IMR-90 (cell line): ENCODE data around the gene TNIP1. TPM values are rescaled to one million over a fixed set of nuclear protein-coding genes. Genes with fewer than 3 reads are reported as not detected.

Experiments used
- ATAC-seq: fragments of 200-7000 bp; cut with Tn5 transposase; 2 replicates; pipeline ENCODE4 v1.9.1; 2020; ENCODE audit warnings: low read depth, mild to moderate bottlenecking, moderate library complexity
- BruUV-seq: library from RNA; stranded (reverse); fragments of 400-500 nt; replicated peaks from 2 replicates; lab custom pipeline; 2021; lab: Mats Ljungman, UMichigan
- CTCF ChIA-PET: fragments of 300-600 bp; formaldehyde crosslinking; extraction: SDS; loops from one replicate; lab custom pipeline; 2021; ENCODE audit warnings: antibody characterized with exemption; lab: Yijun Ruan, JAX
- POLR2A ChIA-PET: fragments of 300-600 bp; sonication (Branson Sonifier 250); formaldehyde crosslinking; loops from one replicate; lab custom pipeline; 2022; ENCODE audit warnings: antibody characterized with exemption; ENCODE audit not compliant: unreplicated experiment; lab: Charles Lee
- DNase-seq: peaks from one replicate; pipeline ENCODE4 v3.0.0; 2013
- H2AFZ ChIP-seq: replicated peaks from 2 replicates; pipeline ENCODE3; 2013; ENCODE audit warnings: low read length, mild to moderate bottlenecking; ENCODE audit not compliant: poor library complexity
- H2AK5ac ChIP-seq: 2 replicates; pipeline ENCODE4 v1.6.1; 2013; ENCODE audit warnings: low read depth, low read length, inconsistent platforms
- H2AK9ac ChIP-seq: replicated peaks from 2 replicates; pipeline ENCODE3; 2013; ENCODE audit warnings: mild to moderate bottlenecking, low read depth, low read length, moderate library complexity; ENCODE audit not compliant: poor library complexity
- H2BK120ac ChIP-seq: 2 replicates; pipeline ENCODE4 v1.6.1; 2013; ENCODE audit warnings: low read depth, low read length, inconsistent platforms
- H2BK15ac ChIP-seq: 3 replicates; pipeline ENCODE4 v1.6.1; 2013; ENCODE audit warnings: low read depth, low read length, inconsistent platforms
- H2BK20ac ChIP-seq: 2 replicates; pipeline ENCODE4 v1.6.1; 2013; ENCODE audit warnings: low read depth, mild to moderate bottlenecking, inconsistent platforms, low read length, moderate library complexity
- H2BK5ac ChIP-seq: 2 replicates; pipeline ENCODE4 v1.6.1; 2013; ENCODE audit warnings: mild to moderate bottlenecking, low read depth, low read length, inconsistent platforms; ENCODE audit not compliant: poor library complexity, severe bottlenecking
- H3K14ac ChIP-seq: replicated peaks from 2 replicates; pipeline ENCODE4 v1.6.1; 2013; ENCODE audit warnings: low read depth, low read length, inconsistent platforms
- H3K18ac ChIP-seq: 2 replicates; pipeline ENCODE4 v1.6.1; 2013; ENCODE audit warnings: low read depth, low read length, control low read depth
- H3K23ac ChIP-seq: 2 replicates; pipeline ENCODE4 v1.6.1; 2013; ENCODE audit warnings: low read depth, low read length, inconsistent platforms
- H3K27ac ChIP-seq: 2 replicates; pipeline ENCODE4 v1.5.1; 2013; ENCODE audit warnings: mild to moderate bottlenecking, control low read depth, low read length; ENCODE audit not compliant: insufficient read depth
- H3K27me3 ChIP-seq: 2 replicates; pipeline ENCODE4 v1.6.1; 2013; ENCODE audit warnings: low read length; ENCODE audit not compliant: control insufficient read depth, insufficient read depth
- H3K36me3 ChIP-seq: 2 replicates; pipeline ENCODE4 v1.6.1; 2013; ENCODE audit warnings: low read length, mixed read lengths; ENCODE audit not compliant: control insufficient read depth, insufficient read depth
- H3K4ac ChIP-seq: 2 replicates; pipeline ENCODE4 v1.6.1; 2013; ENCODE audit warnings: low read depth, low read length, inconsistent platforms
- H3K4me1 ChIP-seq: 2 replicates; pipeline ENCODE4 v1.6.1; 2013; ENCODE audit warnings: low read length, mixed read lengths; ENCODE audit not compliant: control insufficient read depth, insufficient read depth
- H3K4me2 ChIP-seq: 2 replicates; pipeline ENCODE4 v1.6.1; 2013; ENCODE audit warnings: low read depth, mild to moderate bottlenecking, control low read depth, low read length, moderate library complexity
- H3K4me3 ChIP-seq: 2 replicates; pipeline ENCODE4 v1.5.1; 2013; ENCODE audit warnings: low read depth, mild to moderate bottlenecking, control low read depth, low read length, moderate library complexity; ENCODE audit not compliant: insufficient read depth
- H3K56ac ChIP-seq: 2 replicates; pipeline ENCODE4 v1.6.1; 2013; ENCODE audit warnings: low read length, inconsistent platforms; ENCODE audit not compliant: insufficient read depth; ENCODE audit errors: extremely low read depth
- H3K79me1 ChIP-seq, 2 experiments: 2 replicates each; pipeline ENCODE4 v1.6.1; 2013; ENCODE audit warnings: low read length in 2 of 2, inconsistent platforms in 1 of 2, low read depth in 1 of 2
- H3K9ac ChIP-seq: 2 replicates; pipeline ENCODE4 v1.6.1; 2013; ENCODE audit warnings: low read depth, low read length, control low read depth
- H3K9me1 ChIP-seq: 2 replicates; pipeline ENCODE4 v1.6.1; 2013; ENCODE audit warnings: low read length, inconsistent platforms; ENCODE audit not compliant: insufficient read depth
- H3K9me3 ChIP-seq: 2 replicates; pipeline ENCODE4 v1.6.1; 2013; ENCODE audit warnings: low read length; ENCODE audit not compliant: control insufficient read depth, insufficient read depth
- H4K20me1 ChIP-seq: 2 replicates; pipeline ENCODE4 v1.6.1; 2013; ENCODE audit warnings: low read length, inconsistent platforms; ENCODE audit not compliant: insufficient read depth
- H4K5ac ChIP-seq: 2 replicates; pipeline ENCODE4 v1.6.1; 2013; ENCODE audit warnings: mild to moderate bottlenecking, low read depth, low read length, control low read depth
- H4K8ac ChIP-seq, 2 experiments: 2 replicates each; pipeline ENCODE4 v1.6.1; 2013; ENCODE audit warnings: low read depth in 2 of 2, low read length in 2 of 2, control low read depth in 1 of 2, inconsistent platforms in 1 of 2
- H4K91ac ChIP-seq: 2 replicates; pipeline ENCODE4 v1.6.1; 2013; ENCODE audit warnings: low read depth, low read length, inconsistent platforms; ENCODE audit not compliant: insufficient read depth
- BHLHE40 ChIP-seq: fragments of 150-350 bp; IDR thresholded peaks from 2 replicates; pipeline ENCODE4 v1.6.1; 2016; ENCODE audit warnings: mild to moderate bottlenecking, low read depth, low read length
- ELK1 ChIP-seq: fragments of 150-350 bp; IDR thresholded peaks from 2 replicates; pipeline ENCODE4 v1.6.1; 2016; ENCODE audit warnings: low read depth, mild to moderate bottlenecking, low read length, moderate library complexity, borderline replicate concordance
- FOS ChIP-seq: fragments of 150-350 bp; IDR thresholded peaks from 2 replicates; pipeline ENCODE4 v1.6.1; 2016; ENCODE audit warnings: low read depth, low read length
- MAFK ChIP-seq: IDR thresholded peaks from 2 replicates; pipeline ENCODE4 v1.6.1; 2012; ENCODE audit warnings: low read depth, low read length, improper control_type of control experiment
- MAZ ChIP-seq: IDR thresholded peaks from 2 replicates; pipeline ENCODE4 v1.6.1; 2012; ENCODE audit warnings: low read depth, mild to moderate bottlenecking, low read length, improper control_type of control experiment, moderate library complexity, borderline replicate concordance
- MXI1 ChIP-seq: IDR thresholded peaks from 2 replicates; pipeline ENCODE4 v1.6.1; 2012; ENCODE audit warnings: low read depth, mild to moderate bottlenecking, low read length, moderate library complexity, borderline replicate concordance
- NFE2L2 ChIP-seq: fragments of 150-350 bp; IDR thresholded peaks from 2 replicates; pipeline ENCODE4 v1.6.1; 2016; ENCODE audit warnings: low read depth, mild to moderate bottlenecking, low read length
- RAD21 ChIP-seq: IDR thresholded peaks from 2 replicates; pipeline ENCODE4 v1.6.1; 2012; ENCODE audit warnings: low read length, improper control_type of control experiment
- RCOR1 ChIP-seq: IDR thresholded peaks from 2 replicates; pipeline ENCODE4 v1.6.1; 2012; ENCODE audit warnings: mild to moderate bottlenecking, low read length, improper control_type of control experiment; ENCODE audit not compliant: insufficient replicate concordance
- RFX5 ChIP-seq: IDR thresholded peaks from 2 replicates; pipeline ENCODE4 v1.8.0; 2012; ENCODE audit warnings: low read depth, mild to moderate bottlenecking, low read length, moderate library complexity
- SMC3 ChIP-seq: fragments of 150-350 bp; IDR thresholded peaks from 2 replicates; pipeline ENCODE4 v1.6.1; 2016; ENCODE audit warnings: low read depth, mild to moderate bottlenecking, antibody characterized with exemption, low read length, moderate library complexity
- WGBS, 2 experiments: methylation state at CpG; one replicate each; pipeline versions ENCODE4 v1.1.5 to v1.1.7; 2013; ENCODE audit warnings: missing lambda C conversion rate in 2 of 2; ENCODE audit not compliant: insufficient read length in 1 of 2; ENCODE audit errors: extremely low coverage in 2 of 2; 5-methylcytosine and 5-hydroxymethylcytosine counted together
- dilution Hi-C: fragments of 300-500 bp; cut with HindIII; formaldehyde crosslinking; loops from one replicate; pipeline ENCODE4 v1.14.3; 2018; ENCODE audit warnings: low sequenced_read_pairs; ENCODE audit not compliant: unreplicated experiment
- in situ Hi-C: fragments of 300-500 bp; cut with MboI; formaldehyde crosslinking; loops from 3 replicates; pipeline ENCODE4 v1.14.3; 2019; ENCODE audit warnings: low sequenced_read_pairs, inconsistent platforms, mixed read lengths
- intact Hi-C: fragments of 100-400 bp; cut with micrococcal nuclease; formaldehyde crosslinking; loops from 2 replicates; pipeline ENCODE4 v1.10.0; 2022
- polyA plus RNA-seq, 3 experiments: library from polyadenylated mRNA; depleted of rRNA; stranded (reverse); fragments of >200 nt; gene quantifications; 2 replicates each; pipeline ENCODE4 v1.2.3, GENCODE V29; 2012; ENCODE audit warnings: low replicate concordance in 1 of 3
- total RNA-seq: library from RNA; depleted of rRNA; stranded (reverse); fragments of >200 nt; gene quantifications from 2 replicates; pipeline ENCODE4 v1.2.3, GENCODE V29; 2012
- TF ChIP-seq, protein P1 (sequence below): conservative IDR thresholded peaks from 2 replicates; pipeline ENCODE4 v1.5.1; 2012; ENCODE audit warnings: mild to moderate bottlenecking, low read depth, low read length, improper control_type of control experiment
- TF ChIP-seq, protein P2 (sequence below): fragments of 150-350 bp; IDR thresholded peaks from 2 replicates; pipeline ENCODE4 v1.6.1; 2017; ENCODE audit warnings: mild to moderate bottlenecking, antibody characterized with exemption, low read length, low read depth

TNIP1 gene
- total and polyA plus RNA-seq, 2 of the 4 experiments (the other 2 are of a cell fraction): 63.8 to 92.8 TPM

DNA sequence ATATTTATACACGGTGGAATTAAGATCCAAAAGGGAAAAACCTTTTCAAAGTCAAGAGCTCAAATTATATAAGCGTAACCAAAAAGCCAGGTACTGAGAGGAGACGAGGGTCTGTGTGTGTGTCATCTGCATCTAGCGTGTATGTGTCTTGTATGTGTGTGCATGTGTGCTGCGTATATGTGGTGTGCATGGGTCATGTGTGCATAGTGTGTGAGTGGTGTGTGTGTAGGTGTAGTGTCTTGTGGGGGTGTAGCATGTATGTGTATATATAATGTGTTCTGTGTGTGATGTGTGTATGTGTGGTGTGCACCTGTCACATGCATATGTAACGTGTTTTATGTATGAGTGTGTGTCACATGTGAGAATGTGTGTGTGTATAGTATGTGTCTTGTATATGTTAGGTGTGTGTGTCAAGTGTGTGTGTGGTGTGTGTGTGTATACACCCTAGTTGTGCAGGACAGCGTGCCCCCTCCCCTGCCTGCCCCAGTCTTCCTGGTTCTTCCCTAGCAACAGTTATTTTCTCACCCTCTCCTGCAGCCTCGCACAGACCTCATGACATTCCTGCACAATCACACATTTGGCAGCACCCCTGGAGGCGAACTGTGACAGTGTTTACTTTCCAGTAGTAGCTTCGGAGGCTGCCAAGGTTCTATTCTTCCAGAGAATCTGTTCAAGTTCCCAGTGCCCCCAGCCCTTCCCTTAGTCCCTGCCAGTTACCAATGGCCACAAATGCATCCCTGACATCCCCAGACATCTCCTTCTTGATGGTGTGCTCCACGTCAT is 27.1 kb upstream of the TNIP1 start (continued):
- TF ChIP-seq MXI1: no peak

DNA sequence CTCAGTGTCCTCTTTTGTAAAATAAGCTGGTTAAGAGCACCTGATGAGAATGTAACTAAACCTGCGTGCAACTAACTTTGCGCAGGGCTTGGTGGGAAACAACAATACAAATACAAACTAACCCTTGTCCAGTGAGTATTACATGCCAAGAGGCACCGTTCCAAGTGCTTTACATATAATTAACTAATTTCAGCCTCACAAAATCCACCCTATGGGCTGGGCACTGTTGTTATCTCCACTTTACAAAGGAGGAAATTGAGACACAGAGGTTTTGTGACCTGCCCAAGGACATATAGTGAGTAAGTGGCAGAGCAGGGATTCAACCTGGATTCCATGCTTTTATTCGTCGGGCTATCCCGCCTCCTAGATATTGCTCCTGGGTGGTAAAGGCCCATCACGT is 26.2 kb upstream of the TNIP1 start:
- no peak for ATAC-seq
- Histone ChIP-seq H2BK20ac (no peak overlapping the region), H2BK15ac (no peak overlapping the region), H2AK5ac (no peak overlapping the region), H3K23ac (no peak overlapping the region), H4K5ac (no peak overlapping the region), H3K4me2 (no peak overlapping the region), H3K9me1 (peaks cover 26% of the 10 kb centered on the region), H3K14ac (no peak overlapping the region), H3K56ac (no peak overlapping the region), H2AK9ac (no peak overlapping the region), H3K27ac (no peak overlapping the region), H3K9ac (no peak overlapping the region), H2AFZ (no peak overlapping the region), H3K4me1 (peaks cover 16% of the 10 kb centered on the region), H3K27me3 (no peaks in the 10 kb centered on the region), H4K20me1 (peaks cover 10% of the 10 kb centered on the region; the same call in 1 of the 2 replicates), H3K36me3 (peaks cover 76% of the 10 kb centered on the region), H3K9me3 (no peaks in the 10 kb centered on the region), H2BK5ac (no peak overlapping the region), H3K4me3 (no peak overlapping the region), H3K79me1 (peaks cover 30 to 62% of the 10 kb centered on the region in 2 experiments), H4K91ac (no peak overlapping the region), H3K4ac (no peak overlapping the region), H3K18ac (no peak overlapping the region), H2BK120ac (no peak overlapping the region), H4K8ac (no peak overlapping the region)
- ChIA-PET CTCF (no interaction called here), POLR2A (no interaction called here)
- DNase-seq: no peak
- no TSS peak for BruUV-seq
- WGBS, 2 experiments: no CpG with 5 or more reads among the region's 7 CpGs
- dilution Hi-C loops (no loop called here), intact Hi-C loops (no loop called here), in situ Hi-C loops (no loop called here)
- TF ChIP-seq RAD21: no peak
- TF ChIP-seq, protein P1, sequence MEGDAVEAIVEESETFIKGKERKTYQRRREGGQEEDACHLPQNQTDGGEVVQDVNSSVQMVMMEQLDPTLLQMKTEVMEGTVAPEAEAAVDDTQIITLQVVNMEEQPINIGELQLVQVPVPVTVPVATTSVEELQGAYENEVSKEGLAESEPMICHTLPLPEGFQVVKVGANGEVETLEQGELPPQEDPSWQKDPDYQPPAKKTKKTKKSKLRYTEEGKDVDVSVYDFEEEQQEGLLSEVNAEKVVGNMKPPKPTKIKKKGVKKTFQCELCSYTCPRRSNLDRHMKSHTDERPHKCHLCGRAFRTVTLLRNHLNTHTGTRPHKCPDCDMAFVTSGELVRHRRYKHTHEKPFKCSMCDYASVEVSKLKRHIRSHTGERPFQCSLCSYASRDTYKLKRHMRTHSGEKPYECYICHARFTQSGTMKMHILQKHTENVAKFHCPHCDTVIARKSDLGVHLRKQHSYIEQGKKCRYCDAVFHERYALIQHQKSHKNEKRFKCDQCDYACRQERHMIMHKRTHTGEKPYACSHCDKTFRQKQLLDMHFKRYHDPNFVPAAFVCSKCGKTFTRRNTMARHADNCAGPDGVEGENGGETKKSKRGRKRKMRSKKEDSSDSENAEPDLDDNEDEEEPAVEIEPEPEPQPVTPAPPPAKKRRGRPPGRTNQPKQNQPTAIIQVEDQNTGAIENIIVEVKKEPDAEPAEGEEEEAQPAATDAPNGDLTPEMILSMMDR: no peak
- no peak for TF ChIP-seq BHLHE40
- no peak for TF ChIP-seq RCOR1
- TF ChIP-seq NFE2L2: no peak
- TF ChIP-seq SMC3: no peak
- TF ChIP-seq MAZ: no peak
- no peak for TF ChIP-seq RFX5
- no peak for TF ChIP-seq ELK1
- TF ChIP-seq, protein P2, sequence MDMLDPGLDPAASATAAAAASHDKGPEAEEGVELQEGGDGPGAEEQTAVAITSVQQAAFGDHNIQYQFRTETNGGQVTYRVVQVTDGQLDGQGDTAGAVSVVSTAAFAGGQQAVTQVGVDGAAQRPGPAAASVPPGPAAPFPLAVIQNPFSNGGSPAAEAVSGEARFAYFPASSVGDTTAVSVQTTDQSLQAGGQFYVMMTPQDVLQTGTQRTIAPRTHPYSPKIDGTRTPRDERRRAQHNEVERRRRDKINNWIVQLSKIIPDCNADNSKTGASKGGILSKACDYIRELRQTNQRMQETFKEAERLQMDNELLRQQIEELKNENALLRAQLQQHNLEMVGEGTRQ: no peak
- no peak for TF ChIP-seq FOS
- TF ChIP-seq MAFK: no peak
